ENCODE results near the gene PYCARD. TPM values are rescaled to one million over a fixed set of nuclear protein-coding genes. Genes with fewer than 3 reads are reported as not detected.
"Not testable (repeated sequence)": the region's sequence is repeated elsewhere in the genome, so short reads cannot be mapped to it uniquely, and the experiment has no call there.

The PYCARD gene
- total RNA-seq, 1 donor from 2014 or later, result 39.6 TPM

- no peak for DNase-seq (ENCODE audit: low spot score)
These were observed 13.0 kb upstream of the PYCARD start for GRCh38 chr16:31215287-31216162.

- DNase-seq (ENCODE audit: low spot score), result no peak
These were observed 12.2 kb upstream of the PYCARD start for GRCh38 chr16:31214708-31215286.

- DNase-seq (ENCODE audit: low spot score), result no peak
These were observed 11.5 kb upstream of the PYCARD start, which contains the start of gene TRIM72 for GRCh38 chr16:31213877-31214707. TRIM72 (plus strand) TSS chr16:31214119; CDS start chr16:31214739, 620 bp downstream.

- no peak for DNase-seq (ENCODE audit: low spot score)
These were observed 10.8 kb upstream of the PYCARD start for GRCh38 chr16:31213342-31213741.

GRCh38 chr16:31206776-31207175 lies 4.2 kb upstream of the PYCARD start:
- DNase-seq (ENCODE audit: low spot score), result no peak

- no peak for DNase-seq (ENCODE audit: low spot score)
These were observed 2.5 kb upstream of the PYCARD start for GRCh38 chr16:31204871-31205666.

- peak; percentile 54 for DNase-seq (ENCODE audit: low spot score)
These were observed 762 bp downstream of the PYCARD start for GRCh38 chr16:31201582-31202413.

GRCh38 chr16:31200821-31201568 lies 1.6 kb downstream of the PYCARD start:
- no peak for DNase-seq (ENCODE audit: low spot score)

- not testable (repeated sequence) for DNase-seq (ENCODE audit: low spot score)
These were observed 2.4 kb downstream of the PYCARD start for GRCh38 chr16:31200111-31200510.

GRCh38 chr16:31199430-31200041 lies 3.0 kb downstream of the PYCARD start:
- no peak for DNase-seq (ENCODE audit: low spot score)

- DNase-seq (ENCODE audit: low spot score), result no peak
These were observed 4.2 kb downstream of the PYCARD start for GRCh38 chr16:31198207-31198882.

GRCh38 chr16:31196324-31197088 lies 6.1 kb downstream of the PYCARD start:
- DNase-seq (ENCODE audit: low spot score), result no peak

- DNase-seq (ENCODE audit: low spot score), result not testable (repeated sequence)
These were observed 6.7 kb downstream of the PYCARD start for GRCh38 chr16:31195861-31196260.

- no peak for DNase-seq (ENCODE audit: low spot score)
These were observed 7.7 kb downstream of the PYCARD start for GRCh38 chr16:31194898-31195297.

- DNase-seq (ENCODE audit: low spot score), result no peak
These were observed 8.7 kb downstream of the PYCARD start for GRCh38 chr16:31193874-31194273.

- DNase-seq (ENCODE audit: low spot score), result no peak
These were observed 9.5 kb downstream of the PYCARD start for GRCh38 chr16:31192856-31193642.
